ENCODE results near the gene TNFSF4.

- no peak for TF ChIP-seq GATA2 (IDR thresholded peaks at IDR 0.05; ENCODE audit: low read depth, low read length)
- no peak for TF ChIP-seq GATA3 (IDR thresholded peaks at IDR 0.05; ENCODE audit: low read depth, low read length)
Observed at GRCh38 chr1:173187671-173188237, 19.4 kb downstream of the TNFSF4 start.

Data from SH-SY5Y (cell line).